A673 (cell line): ENCODE data around the gene EPRS1.

Experiments used
- CTCF ChIP-seq: fragments of 300-800, 200-600 bp; sonication (generic); conservative IDR thresholded peaks from 2 replicates; pipeline ENCODE4 v1.5.1; 2017; ENCODE audit warnings: low read depth, mild to moderate bottlenecking, antibody characterized with exemption, low read length, moderate library complexity, mixed read lengths
- EZH2 ChIP-seq: fragments of 200-600 bp; sonication (generic); IDR thresholded peaks from 2 replicates; pipeline ENCODE4 v1.6.1; 2017; ENCODE audit warnings: borderline replicate concordance, low read depth, mild to moderate bottlenecking, mixed read lengths, antibody characterized with exemption, low read length; ENCODE audit not compliant: poor library complexity, severe bottlenecking

GRCh38 chr1:220040028-220040596, 6.2 kb downstream of the EPRS1 start:
- TF ChIP-seq CTCF (no peak), EZH2 (no peak)
